Lower leg skin (tissue), 4 donors: Measurements from ENCODE around the gene SRGAP1. TPM values are rescaled to one million over a fixed set of nuclear protein-coding genes. Genes with fewer than 3 reads are reported as not detected.
"Not testable (repeated sequence)": the region's sequence is repeated elsewhere in the genome, so short reads cannot be mapped to it uniquely, and the experiment has no call there.

Experiments
- DNase-seq, 2 donors: peaks; one replicate each; pipeline ENCODE4 v3.0.0-alpha.2; 2019; ENCODE audit warnings: low spot score in 2 of 2
- H3K4me3 ChIP-seq: fragments of 200-600 bp; sonication (generic); 2 replicates; pipeline ENCODE4 v1.5.1; 2017; ENCODE audit warnings: mild to moderate bottlenecking, low read depth; ENCODE audit not compliant: poor library complexity, severe bottlenecking
- POLR2A ChIP-seq, 2 donors: fragments of 450-650 bp; IDR thresholded peaks; one replicate each; pipeline ENCODE4 v1.6.1; 2016 to 2017; ENCODE audit warnings: antibody characterized with exemption in 2 of 2, mild to moderate bottlenecking in 1 of 2, moderate library complexity in 1 of 2
- WGBS, 2 donors: methylation state at CpG; one replicate each; pipeline ENCODE4 v1.1.5; 2018; 5-methylcytosine and 5-hydroxymethylcytosine counted together
- intact Hi-C: fragments of 100-400 bp; cut with DNase I; formaldehyde crosslinking; loops from one replicate; pipeline ENCODE4 v1.15.0; 2023; ENCODE audit warnings: low total_unique reads
- total RNA-seq, 4 donors: library from RNA; depleted of rRNA; stranded (reverse); fragments of >200 nt; gene quantifications; one replicate each; pipeline ENCODE4 v1.1.0, GENCODE V29; 2016
- TF ChIP-seq, protein P1 (sequence below), 3 donors: fragments of 450-650 bp; IDR thresholded peaks; one replicate each; pipeline ENCODE4 v1.5.1; 2016; ENCODE audit warnings: antibody characterized with exemption in 3 of 3, mild to moderate bottlenecking in 3 of 3, moderate library complexity in 2 of 3

SRGAP1 gene
- total RNA-seq, 4 donors from 2014 or later, result 1.3 to 6.0 (median 1.7) TPM

DNA sequence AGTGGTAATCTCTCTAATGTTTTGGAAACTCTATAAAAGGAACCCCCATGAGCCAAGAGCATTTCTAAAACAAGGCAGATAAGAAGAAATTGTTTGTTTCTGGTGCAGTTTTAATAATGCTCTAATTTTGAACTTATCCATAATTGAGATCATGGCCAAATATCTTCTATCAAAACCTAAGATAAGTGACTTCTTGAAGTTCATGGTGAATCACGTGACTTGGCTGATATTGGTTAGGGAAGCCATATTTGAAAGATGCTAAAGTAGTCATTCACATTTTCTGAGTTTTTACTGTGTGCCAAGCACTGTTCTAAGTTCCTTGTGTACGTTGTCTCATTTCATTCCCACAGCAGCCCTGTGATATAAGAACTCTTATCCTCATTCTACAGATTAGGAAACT, 219.7 kb downstream of the SRGAP1 start:
- 89 to 92% methylated on average over 2 of the region's 2 CpGs for WGBS, 2 donors
- DNase-seq, result no peak
- H3K4me3 ChIP-seq, result no peak overlapping the region
- TF ChIP-seq, protein P1, sequence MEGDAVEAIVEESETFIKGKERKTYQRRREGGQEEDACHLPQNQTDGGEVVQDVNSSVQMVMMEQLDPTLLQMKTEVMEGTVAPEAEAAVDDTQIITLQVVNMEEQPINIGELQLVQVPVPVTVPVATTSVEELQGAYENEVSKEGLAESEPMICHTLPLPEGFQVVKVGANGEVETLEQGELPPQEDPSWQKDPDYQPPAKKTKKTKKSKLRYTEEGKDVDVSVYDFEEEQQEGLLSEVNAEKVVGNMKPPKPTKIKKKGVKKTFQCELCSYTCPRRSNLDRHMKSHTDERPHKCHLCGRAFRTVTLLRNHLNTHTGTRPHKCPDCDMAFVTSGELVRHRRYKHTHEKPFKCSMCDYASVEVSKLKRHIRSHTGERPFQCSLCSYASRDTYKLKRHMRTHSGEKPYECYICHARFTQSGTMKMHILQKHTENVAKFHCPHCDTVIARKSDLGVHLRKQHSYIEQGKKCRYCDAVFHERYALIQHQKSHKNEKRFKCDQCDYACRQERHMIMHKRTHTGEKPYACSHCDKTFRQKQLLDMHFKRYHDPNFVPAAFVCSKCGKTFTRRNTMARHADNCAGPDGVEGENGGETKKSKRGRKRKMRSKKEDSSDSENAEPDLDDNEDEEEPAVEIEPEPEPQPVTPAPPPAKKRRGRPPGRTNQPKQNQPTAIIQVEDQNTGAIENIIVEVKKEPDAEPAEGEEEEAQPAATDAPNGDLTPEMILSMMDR (IDR thresholded peaks at IDR 0.05), result no peak
- no peak for TF ChIP-seq POLR2A (IDR thresholded peaks at IDR 0.05)
- intact Hi-C loops, result no loop called here

DNA sequence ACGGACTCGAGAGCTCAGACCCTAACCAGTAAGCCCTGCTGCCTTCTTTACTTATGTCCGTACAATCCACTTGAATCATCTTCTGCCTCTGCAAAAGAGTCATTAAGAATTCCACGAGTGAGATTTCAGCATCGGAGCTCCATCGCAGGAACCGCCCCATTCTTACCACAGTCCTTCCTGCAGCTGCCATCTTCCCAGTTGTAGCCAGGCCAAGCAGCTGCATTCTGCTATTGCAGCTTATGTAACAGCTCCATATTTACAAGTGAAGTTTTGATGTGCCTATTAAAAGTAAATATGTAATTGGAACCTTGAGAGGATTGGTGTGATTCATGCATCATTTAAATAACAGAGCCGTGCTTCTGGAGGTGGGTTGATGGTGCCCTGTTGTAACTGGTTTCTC, 220.2 kb downstream of the SRGAP1 start:
- intact Hi-C loops, result no loop called here
- WGBS, 2 donors, result 92 to 94% methylated on average over 8 of the region's 8 CpGs
- H3K4me3 ChIP-seq, result no peak overlapping the region
- no peak for TF ChIP-seq POLR2A (IDR thresholded peaks at IDR 0.05)
- TF ChIP-seq, protein P1 (IDR thresholded peaks at IDR 0.05), result no peak
- no peak for DNase-seq

GRCh38 chr12:64065881-64066451, 221.5 kb downstream of the SRGAP1 start:
- DNase-seq, result no peak
- no peak overlapping the region for H3K4me3 ChIP-seq
- 95 to 99% methylated on average over 2 of the region's 2 CpGs for WGBS, 2 donors
- intact Hi-C loops, result no loop called here
- no peak for TF ChIP-seq POLR2A (IDR thresholded peaks at IDR 0.05)
- TF ChIP-seq, protein P1 (IDR thresholded peaks at IDR 0.05), result no peak

DNA sequence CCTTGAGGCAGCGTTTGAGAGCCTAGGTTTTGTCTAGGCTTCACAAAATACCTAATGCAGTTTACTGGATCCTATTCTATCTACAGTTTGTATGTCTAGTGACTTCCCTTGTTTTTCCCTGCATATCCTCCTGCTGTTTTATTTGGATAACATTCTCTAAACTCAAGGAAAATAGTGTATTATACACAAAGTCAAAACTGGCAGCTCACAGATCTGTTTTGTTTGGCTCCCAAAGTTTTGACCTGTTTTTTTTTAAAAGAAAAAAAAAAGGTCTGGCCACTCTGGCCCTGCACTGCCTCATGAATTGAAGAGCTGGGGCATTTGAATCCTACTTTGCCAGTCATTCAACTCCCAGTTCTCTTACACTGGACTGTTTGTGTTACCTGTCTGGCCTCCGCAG, 222.3 kb downstream of the SRGAP1 start:
- no peak for DNase-seq
- TF ChIP-seq POLR2A (IDR thresholded peaks at IDR 0.05), result no peak
- H3K4me3 ChIP-seq, result no peak overlapping the region
- WGBS, 2 donors, result 94 to 95% methylated on average over 2 of the region's 2 CpGs
- intact Hi-C loops, result no loop called here

DNA sequence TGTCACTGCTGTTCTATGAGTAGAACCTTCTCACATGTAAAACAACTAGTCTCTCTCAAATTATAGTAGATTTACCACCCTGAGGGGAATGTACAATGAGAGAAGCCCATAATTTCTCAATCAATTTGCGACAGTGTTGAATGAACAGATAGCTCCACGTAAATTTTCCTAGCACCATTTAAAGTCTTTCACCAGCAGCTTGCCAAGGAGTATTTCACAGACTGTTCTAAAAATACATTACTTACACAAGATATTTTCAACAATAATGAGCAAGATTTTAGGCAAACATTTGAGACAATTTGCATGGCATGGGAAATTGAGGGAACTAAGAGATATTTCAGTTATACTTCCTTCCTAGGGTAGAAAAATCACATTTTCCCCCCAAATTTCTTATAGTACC, 226.0 kb downstream of the SRGAP1 start:
- TF ChIP-seq, protein P1 (IDR thresholded peaks at IDR 0.05), result no peak
- TF ChIP-seq POLR2A (IDR thresholded peaks at IDR 0.05), result no peak
- 70 to 80% methylated on average over 2 of the region's 2 CpGs for WGBS, 2 donors
- intact Hi-C loops, result no loop called here
- no peak overlapping the region for H3K4me3 ChIP-seq
- no peak for DNase-seq

- TF ChIP-seq, protein P1 (IDR thresholded peaks at IDR 0.05), result no peak
- no peak for TF ChIP-seq POLR2A (IDR thresholded peaks at IDR 0.05)
- no peak overlapping the region for H3K4me3 ChIP-seq
- no peak for DNase-seq
- intact Hi-C loops, result no loop called here
- WGBS, 2 donors, result 87% methylated on average over 5 of the region's 5 CpGs
Measured at GRCh38 chr12:64072916-64073575, 228.5 kb downstream of the SRGAP1 start.

DNA sequence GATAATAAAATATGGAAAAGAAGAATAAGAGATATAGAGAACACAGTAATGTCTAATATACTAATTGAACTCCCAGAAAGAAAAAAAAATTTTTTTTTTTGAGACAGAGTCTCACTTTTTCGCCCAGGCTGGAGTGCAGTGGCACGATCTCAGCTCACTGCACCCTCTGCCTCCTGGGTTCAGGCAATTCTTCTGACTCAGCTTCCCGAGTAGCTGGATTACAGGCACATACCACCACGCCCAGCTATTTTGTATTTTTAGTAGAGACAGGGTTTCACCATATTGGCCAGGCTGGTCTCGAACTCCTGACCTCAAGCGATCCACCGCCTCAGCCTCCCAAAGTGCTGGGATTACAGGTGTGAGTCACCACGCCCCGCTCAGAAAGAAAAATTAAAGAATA, 232.1 kb downstream of the SRGAP1 start:
- intact Hi-C loops, DNase-seq, H3K4me3 ChIP-seq: not testable (repeated sequence)
- 86% methylated on average over 9 of the region's 9 CpGs for WGBS, 2 donors
